Esophagus squamous epithelium (tissue), 4 donors: ENCODE data around the gene FGF14.

Experiments
- CTCF ChIP-seq, 6 experiments: fragments of 450-650 bp in 4 of 6; fragments of 200-600 bp in 2 of 6; sonication (generic) in 2 of 6; IDR thresholded peaks; one replicate each; pipeline ENCODE4 v1.5.1; 2016 to 2019; ENCODE audit warnings: antibody characterized with exemption in 6 of 6, mild to moderate bottlenecking in 4 of 6, moderate library complexity in 4 of 6
- POLR2A ChIP-seq, 4 donors: fragments of 450-650 bp; IDR thresholded peaks; one replicate each; pipeline ENCODE4 v1.6.1; 2017; ENCODE audit warnings: antibody characterized with exemption in 4 of 4, mild to moderate bottlenecking in 4 of 4, moderate library complexity in 3 of 4

GRCh38 chr13:102311901-102312300 is 89.9 kb downstream of the FGF14 start:
- no peak for TF ChIP-seq CTCF (IDR thresholded peaks at IDR 0.05)
- TF ChIP-seq POLR2A (IDR thresholded peaks at IDR 0.05), result no peak
